Esophagus muscularis mucosa (tissue), 4 donors: Measurements from ENCODE around the gene MCMBP.

Experiments used
- EP300 ChIP-seq: sonication (generic); formaldehyde crosslinking; IDR thresholded peaks from one replicate; pipeline ENCODE4 v1.6.1; 2017; ENCODE audit warnings: antibody characterized with exemption
- POLR2A ChIP-seq: fragments of 450-650 bp; IDR thresholded peaks from one replicate; pipeline ENCODE4 v1.6.1; 2017; ENCODE audit warnings: antibody characterized with exemption, moderate library complexity, mild to moderate bottlenecking, low read depth
- POLR2AphosphoS5 ChIP-seq, 2 donors: sonication (generic); formaldehyde crosslinking; IDR thresholded peaks; one replicate each; pipeline ENCODE4 v1.6.1; 2017; ENCODE audit warnings: antibody characterized with exemption in 2 of 2
- TF ChIP-seq, protein P1 (sequence below), 3 experiments: fragments of 200-600 bp in 2 of 3; fragments of 450-650 bp in 1 of 3; sonication (generic) in 2 of 3; IDR thresholded peaks; one replicate each; pipeline ENCODE4 v1.5.1; 2017 to 2019; ENCODE audit warnings: antibody characterized with exemption in 3 of 3, mild to moderate bottlenecking in 2 of 3, moderate library complexity in 1 of 3

DNA sequence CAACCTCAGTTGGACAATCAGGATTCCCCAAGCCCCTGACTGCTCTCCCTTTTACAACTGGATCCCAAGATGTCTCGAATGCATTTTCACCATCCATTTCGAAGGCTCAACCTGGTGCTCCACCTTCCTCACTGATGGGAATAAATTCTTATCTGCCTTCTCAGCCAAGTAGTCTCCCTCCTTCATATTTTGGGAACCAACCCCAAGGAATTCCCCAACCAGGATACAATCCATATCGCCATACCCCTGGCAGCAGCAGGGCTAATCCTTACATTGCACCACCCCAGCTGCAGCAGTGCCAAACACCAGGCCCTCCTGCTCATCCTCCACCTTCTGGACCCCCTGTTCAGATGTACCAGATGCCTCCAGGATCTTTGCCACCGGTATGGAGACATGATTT lies 25.9 kb upstream of the MCMBP start:
- TF ChIP-seq, protein P1, sequence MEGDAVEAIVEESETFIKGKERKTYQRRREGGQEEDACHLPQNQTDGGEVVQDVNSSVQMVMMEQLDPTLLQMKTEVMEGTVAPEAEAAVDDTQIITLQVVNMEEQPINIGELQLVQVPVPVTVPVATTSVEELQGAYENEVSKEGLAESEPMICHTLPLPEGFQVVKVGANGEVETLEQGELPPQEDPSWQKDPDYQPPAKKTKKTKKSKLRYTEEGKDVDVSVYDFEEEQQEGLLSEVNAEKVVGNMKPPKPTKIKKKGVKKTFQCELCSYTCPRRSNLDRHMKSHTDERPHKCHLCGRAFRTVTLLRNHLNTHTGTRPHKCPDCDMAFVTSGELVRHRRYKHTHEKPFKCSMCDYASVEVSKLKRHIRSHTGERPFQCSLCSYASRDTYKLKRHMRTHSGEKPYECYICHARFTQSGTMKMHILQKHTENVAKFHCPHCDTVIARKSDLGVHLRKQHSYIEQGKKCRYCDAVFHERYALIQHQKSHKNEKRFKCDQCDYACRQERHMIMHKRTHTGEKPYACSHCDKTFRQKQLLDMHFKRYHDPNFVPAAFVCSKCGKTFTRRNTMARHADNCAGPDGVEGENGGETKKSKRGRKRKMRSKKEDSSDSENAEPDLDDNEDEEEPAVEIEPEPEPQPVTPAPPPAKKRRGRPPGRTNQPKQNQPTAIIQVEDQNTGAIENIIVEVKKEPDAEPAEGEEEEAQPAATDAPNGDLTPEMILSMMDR (IDR thresholded peaks at IDR 0.05), result no peak
- no peak for TF ChIP-seq POLR2AphosphoS5 (IDR thresholded peaks at IDR 0.05)
- TF ChIP-seq POLR2A, result no peak
- no peak for TF ChIP-seq EP300
